Dermis blood vessel endothelial cell (primary cell): ENCODE measurements around the gene NEXN. TPM values are rescaled to one million over a fixed set of nuclear protein-coding genes. Genes with fewer than 3 reads are reported as not detected.

ENCODE experiments used
- DNase-seq: peaks from one replicate; pipeline ENCODE4 v3.0.0; 2010
- total RNA-seq: library from RNA; depleted of rRNA; stranded (reverse); fragments of >200 nt; gene quantifications from 2 replicates; pipeline ENCODE4 v1.2.3, GENCODE V29; 2014

The NEXN gene
- 3.1 and 5.8 TPM in 2 replicates for total RNA-seq

- DNase-seq: peak; percentile 86
These were observed at the start of gene NEXN for GRCh38 chr1:77888081-77888780. NEXN (plus strand) TSS chr1:77888624; CDS start chr1:77916107, 27,483 bp downstream.

GRCh38 chr1:77841574-77841973, 46.9 kb upstream of the NEXN start:
- DNase-seq: no peak

GRCh38 chr1:77845951-77846350, 42.5 kb upstream of the NEXN start:
- no peak for DNase-seq

- peak; percentile 75 for DNase-seq
These were observed 41.5 kb upstream of the NEXN start for GRCh38 chr1:77846966-77847365.

GRCh38 chr1:77847621-77848080, 40.8 kb upstream of the NEXN start:
- no peak for DNase-seq

- no peak for DNase-seq
These were observed 38.3 kb upstream of the NEXN start for GRCh38 chr1:77850082-77850481.

GRCh38 chr1:77857552-77857951, 30.9 kb upstream of the NEXN start:
- DNase-seq: peak; percentile 28

- no peak for DNase-seq
These were observed 29.7 kb upstream of the NEXN start for GRCh38 chr1:77858725-77859124.

GRCh38 chr1:77859248-77859647, 29.2 kb upstream of the NEXN start:
- no peak for DNase-seq

GRCh38 chr1:77866296-77866695, 22.1 kb upstream of the NEXN start:
- peak; percentile 13 for DNase-seq

- no peak for DNase-seq
These were observed 15.8 kb upstream of the NEXN start for GRCh38 chr1:77872645-77873044.

- no peak for DNase-seq
These were observed 15.0 kb upstream of the NEXN start for GRCh38 chr1:77873461-77873860.

- DNase-seq: no peak
These were observed 13.5 kb upstream of the NEXN start for GRCh38 chr1:77874804-77875445.

- DNase-seq: no peak
These were observed 11.5 kb upstream of the NEXN start for GRCh38 chr1:77876884-77877283.

- no peak for DNase-seq
These were observed 7.4 kb upstream of the NEXN start for GRCh38 chr1:77881061-77881460.

- no peak for DNase-seq
These were observed 6.0 kb upstream of the NEXN start for GRCh38 chr1:77882411-77882810.

GRCh38 chr1:77888781-77889642, 588 bp downstream of the NEXN start:
- DNase-seq: peak; percentile 70

GRCh38 chr1:77889671-77890070, 1.2 kb downstream of the NEXN start:
- peak; percentile 71 for DNase-seq

GRCh38 chr1:77891200-77891599, 2.8 kb downstream of the NEXN start:
- no peak for DNase-seq

GRCh38 chr1:77899647-77900320, 11.4 kb downstream of the NEXN start:
- DNase-seq: peak; percentile 16

- DNase-seq: peak; percentile 87
These were observed 12.4 kb downstream of the NEXN start for GRCh38 chr1:77900687-77901293.

GRCh38 chr1:77905603-77906002, 17.2 kb downstream of the NEXN start:
- DNase-seq: no peak
